ENCODE measurements around the gene CD200R1.

GRCh38 chr3:112976001-112976400 lies 1.1 kb upstream of the CD200R1 start:
- TF ChIP-seq, protein P1, sequence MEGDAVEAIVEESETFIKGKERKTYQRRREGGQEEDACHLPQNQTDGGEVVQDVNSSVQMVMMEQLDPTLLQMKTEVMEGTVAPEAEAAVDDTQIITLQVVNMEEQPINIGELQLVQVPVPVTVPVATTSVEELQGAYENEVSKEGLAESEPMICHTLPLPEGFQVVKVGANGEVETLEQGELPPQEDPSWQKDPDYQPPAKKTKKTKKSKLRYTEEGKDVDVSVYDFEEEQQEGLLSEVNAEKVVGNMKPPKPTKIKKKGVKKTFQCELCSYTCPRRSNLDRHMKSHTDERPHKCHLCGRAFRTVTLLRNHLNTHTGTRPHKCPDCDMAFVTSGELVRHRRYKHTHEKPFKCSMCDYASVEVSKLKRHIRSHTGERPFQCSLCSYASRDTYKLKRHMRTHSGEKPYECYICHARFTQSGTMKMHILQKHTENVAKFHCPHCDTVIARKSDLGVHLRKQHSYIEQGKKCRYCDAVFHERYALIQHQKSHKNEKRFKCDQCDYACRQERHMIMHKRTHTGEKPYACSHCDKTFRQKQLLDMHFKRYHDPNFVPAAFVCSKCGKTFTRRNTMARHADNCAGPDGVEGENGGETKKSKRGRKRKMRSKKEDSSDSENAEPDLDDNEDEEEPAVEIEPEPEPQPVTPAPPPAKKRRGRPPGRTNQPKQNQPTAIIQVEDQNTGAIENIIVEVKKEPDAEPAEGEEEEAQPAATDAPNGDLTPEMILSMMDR (IDR thresholded peaks at IDR 0.05; ENCODE audit: insufficient read depth, low read length, poor library complexity, severe bottlenecking): no peak
- TF ChIP-seq EZH2phosphoT487 (conservative IDR thresholded peaks at IDR 0.05; ENCODE audit: low read length): no peak

Data from SU-DHL-6 (cell line).